ENCODE measurements around the gene TNFSF15.

TNFSF15 gene

GRCh38 chr9:114805670-114806525 is at the start of gene TNFSF15:
TSS of gene TNFSF15 (minus strand) at chr9:114806039. CDS start at chr9:114806012, 27 bp downstream.
- DNase-seq (ENCODE audit: low spot score) = peak; percentile 48

- no peak for DNase-seq (ENCODE audit: low spot score)
These were observed 49.6 kb upstream of the TNFSF15 start for GRCh38 chr9:114855488-114855887.

GRCh38 chr9:114854736-114855355 is 49.0 kb upstream of the TNFSF15 start:
- no peak for DNase-seq (ENCODE audit: low spot score)

GRCh38 chr9:114853071-114853855 is 47.4 kb upstream of the TNFSF15 start:
- no peak for DNase-seq (ENCODE audit: low spot score)

- DNase-seq (ENCODE audit: low spot score) = no peak
These were observed 46.3 kb upstream of the TNFSF15 start for GRCh38 chr9:114852050-114852594.

- no peak for DNase-seq (ENCODE audit: low spot score)
These were observed 45.5 kb upstream of the TNFSF15 start for GRCh38 chr9:114851306-114851705.

- DNase-seq (ENCODE audit: low spot score) = no peak
These were observed 45.0 kb upstream of the TNFSF15 start for GRCh38 chr9:114850871-114851270.

GRCh38 chr9:114849450-114849849 is 43.6 kb upstream of the TNFSF15 start:
- no peak for DNase-seq (ENCODE audit: low spot score)

GRCh38 chr9:114847492-114848417 is 41.9 kb upstream of the TNFSF15 start:
- DNase-seq (ENCODE audit: low spot score) = no peak

GRCh38 chr9:114845373-114845772 is 39.5 kb upstream of the TNFSF15 start:
- DNase-seq (ENCODE audit: low spot score) = no peak

- no peak for DNase-seq (ENCODE audit: low spot score)
These were observed 38.9 kb upstream of the TNFSF15 start for GRCh38 chr9:114844766-114845165.

GRCh38 chr9:114837923-114838322 is 32.1 kb upstream of the TNFSF15 start:
- no peak for DNase-seq (ENCODE audit: low spot score)

GRCh38 chr9:114836769-114837168 is 30.9 kb upstream of the TNFSF15 start:
- DNase-seq (ENCODE audit: low spot score) = no peak

GRCh38 chr9:114834386-114834785 is 28.5 kb upstream of the TNFSF15 start:
- no peak for DNase-seq (ENCODE audit: low spot score)

- no peak for DNase-seq (ENCODE audit: low spot score)
These were observed 24.7 kb upstream of the TNFSF15 start for GRCh38 chr9:114830546-114830945.

GRCh38 chr9:114829574-114830440 is 24.0 kb upstream of the TNFSF15 start:
- DNase-seq (ENCODE audit: low spot score) = no peak

- DNase-seq (ENCODE audit: low spot score) = no peak
These were observed 22.4 kb upstream of the TNFSF15 start for GRCh38 chr9:114828303-114828650.

- DNase-seq (ENCODE audit: low spot score) = no peak
These were observed 21.9 kb upstream of the TNFSF15 start for GRCh38 chr9:114827641-114828302.

GRCh38 chr9:114826431-114826830 is 20.6 kb upstream of the TNFSF15 start:
- no peak for DNase-seq (ENCODE audit: low spot score)
